Hematopoietic multipotent progenitor cell treated with erythropoietin and hydrocortisone succinate and interleukin-3 and kit ligand, for 6 days (in vitro differentiated cells): ENCODE data around the gene MKI67.
A peak's percentile ranks its signal among the peaks of the same experiment; 100 is the strongest.
"Not testable (repeated sequence)": the region's sequence is repeated elsewhere in the genome, so short reads cannot be mapped to it uniquely, and the experiment has no call there.

ENCODE experiments used
- DNase-seq: peaks from one replicate; pipeline ENCODE4 v3.0.0-alpha.2; 2015

MKI67 gene

GRCh38 chr10:128147669-128148068 lies 21.4 kb upstream of the MKI67 start:
- DNase-seq, result no peak

- no peak for DNase-seq
Measured at GRCh38 chr10:128147064-128147463, 20.8 kb upstream of the MKI67 start.

- peak; percentile 42 for DNase-seq
Measured at GRCh38 chr10:128144547-128144946, 18.3 kb upstream of the MKI67 start.

DNA sequence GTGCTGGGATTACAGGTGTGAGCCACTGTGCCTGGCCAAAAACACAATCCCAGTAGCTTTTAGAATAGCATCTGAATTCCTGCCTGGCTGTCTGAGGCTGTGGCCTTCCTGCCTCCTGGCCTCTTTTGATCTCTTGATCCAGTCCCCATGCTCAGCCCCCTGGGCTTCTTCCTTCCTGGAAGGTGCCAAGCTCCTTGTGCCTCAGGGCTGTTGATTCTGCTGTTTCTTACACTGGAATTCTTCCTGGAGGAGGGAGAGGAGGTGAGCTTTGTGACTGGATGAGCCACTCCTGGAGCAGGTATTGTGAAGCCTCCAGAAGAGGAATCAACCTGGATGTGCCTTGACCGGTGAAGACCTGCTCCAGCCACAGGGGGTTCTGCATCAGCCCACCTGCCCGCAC lies 17.3 kb upstream of the MKI67 start:
- DNase-seq, result no peak

DNA sequence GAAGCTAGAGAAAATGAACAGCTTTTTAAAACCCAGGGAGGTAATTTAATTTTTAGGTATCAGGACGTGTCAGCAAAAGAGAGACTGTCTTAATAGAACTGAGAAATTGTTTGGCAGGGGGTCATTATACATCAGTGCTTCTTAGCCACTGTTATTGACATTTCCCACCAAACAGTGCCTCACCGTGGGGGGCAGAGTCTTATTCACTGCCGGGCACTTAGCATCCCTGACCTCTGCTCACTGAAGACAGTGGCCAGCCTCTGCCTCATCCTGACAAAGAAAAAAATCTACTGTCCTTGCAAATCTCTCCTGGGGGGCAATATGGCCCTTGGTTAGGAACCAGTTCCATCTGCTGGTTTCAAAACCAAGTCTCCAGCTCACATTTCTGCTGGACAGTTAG lies 14.2 kb upstream of the MKI67 start:
- DNase-seq, result no peak

DNA sequence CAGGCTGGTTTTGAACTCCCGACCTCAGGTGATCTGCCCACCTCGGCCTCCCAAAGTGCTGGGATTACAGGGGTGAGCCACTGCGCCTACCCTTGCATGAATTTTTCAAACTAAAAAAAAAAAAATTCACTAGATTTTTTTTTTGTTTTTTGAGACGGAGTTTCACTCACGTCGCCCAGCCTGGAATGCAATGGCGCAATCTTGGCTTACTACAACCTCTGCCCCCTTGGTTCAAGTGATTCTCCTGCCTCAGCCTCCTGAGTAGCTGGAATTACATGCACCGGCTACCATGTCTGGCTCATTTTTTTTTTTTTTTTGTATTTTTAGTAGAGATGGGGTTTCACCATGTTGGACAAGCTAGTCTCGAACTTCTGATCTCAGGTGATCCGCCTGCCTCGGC lies 12.2 kb upstream of the MKI67 start:
- not testable (repeated sequence) for DNase-seq

DNA sequence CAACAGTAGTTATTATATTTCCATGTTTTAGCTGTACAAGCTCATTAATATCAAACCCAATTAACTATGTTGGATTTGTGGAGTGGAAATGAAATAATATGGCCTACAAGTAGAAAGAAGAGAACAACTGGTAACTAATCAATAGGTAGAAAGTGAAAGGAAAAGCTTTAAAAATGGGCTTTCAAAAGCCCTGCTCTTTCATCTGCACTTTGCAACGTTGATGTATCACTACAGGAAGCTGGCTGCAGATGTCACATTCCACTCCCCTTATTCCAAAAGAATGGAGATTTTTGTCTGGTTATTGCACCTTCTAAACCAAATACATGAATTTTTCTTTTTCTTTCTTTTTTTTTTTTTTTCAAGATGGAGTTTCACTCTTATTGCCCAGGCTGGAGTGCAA lies 11.7 kb upstream of the MKI67 start:
- no peak for DNase-seq

DNA sequence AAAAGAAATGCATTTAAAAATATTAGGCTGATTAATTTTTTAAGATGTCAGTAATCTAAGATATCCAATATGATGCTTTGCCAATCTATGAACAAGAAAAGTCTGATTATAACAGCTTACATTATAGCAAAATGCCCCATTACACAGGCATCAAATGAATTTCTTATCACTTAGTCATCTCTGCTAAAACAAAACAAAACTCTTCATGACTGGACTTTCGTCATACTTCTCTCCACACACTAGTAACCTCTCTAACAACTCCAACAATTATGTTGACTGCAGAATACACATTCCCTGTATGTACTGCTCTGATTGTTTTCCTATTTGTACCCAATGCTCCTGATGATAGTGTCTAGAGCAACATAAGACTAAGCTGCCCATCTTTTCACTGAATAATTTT lies 3.8 kb upstream of the MKI67 start:
- DNase-seq, result no peak

- no peak for DNase-seq
Measured at GRCh38 chr10:128128582-128128981, 2.4 kb upstream of the MKI67 start.

DNA sequence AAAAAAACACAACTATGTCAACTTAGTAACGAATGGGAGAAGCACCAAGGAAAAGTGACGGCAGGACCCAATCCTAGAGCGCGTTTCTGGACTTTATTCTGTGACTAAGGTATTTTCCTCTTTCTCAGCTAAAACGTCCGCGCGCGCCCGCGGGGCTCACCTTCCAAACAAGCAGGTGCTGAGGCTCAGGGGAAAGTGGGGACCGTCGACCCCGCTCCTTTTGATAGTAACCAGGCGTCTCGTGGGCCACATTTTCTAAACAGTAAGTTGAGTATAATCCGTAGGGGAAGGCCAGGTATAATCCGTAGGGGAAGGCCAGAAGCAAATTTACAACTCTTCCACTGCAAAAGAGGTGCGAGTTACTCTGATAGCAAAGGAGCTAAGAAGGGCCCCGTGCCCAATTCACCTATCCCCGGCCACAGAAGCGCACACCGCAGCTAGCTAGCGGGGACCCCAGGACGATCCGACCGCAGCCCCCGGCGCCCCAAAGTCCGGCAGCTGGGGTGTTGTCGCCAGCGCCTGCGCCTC lies 743 bp downstream of the MKI67 start:
- peak; percentile 29 for DNase-seq

- DNase-seq, result peak; percentile 31
Measured at GRCh38 chr10:128124813-128125403, 1.3 kb downstream of the MKI67 start.

DNA sequence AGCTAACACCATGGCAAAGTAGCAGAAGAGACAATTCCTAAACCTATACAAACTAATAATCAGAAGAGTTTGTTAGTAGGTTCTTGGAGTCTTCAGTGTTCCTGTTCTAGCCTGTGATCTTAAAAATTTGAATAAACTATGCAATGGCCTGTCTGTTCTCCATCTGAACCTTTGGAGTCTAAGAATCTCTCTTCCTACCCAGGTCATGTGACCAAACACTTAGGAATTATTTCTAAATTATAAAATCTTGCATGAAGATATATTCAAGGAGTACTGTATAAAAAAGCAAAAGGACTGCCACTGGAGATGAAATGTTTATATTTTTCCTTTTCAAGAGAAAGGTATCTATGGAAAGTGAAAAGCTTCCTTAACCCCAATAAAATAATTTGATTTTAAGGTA lies 2.4 kb downstream of the MKI67 start:
- DNase-seq, result no peak

GRCh38 chr10:128122931-128123330 lies 3.3 kb downstream of the MKI67 start:
- DNase-seq, result no peak

DNA sequence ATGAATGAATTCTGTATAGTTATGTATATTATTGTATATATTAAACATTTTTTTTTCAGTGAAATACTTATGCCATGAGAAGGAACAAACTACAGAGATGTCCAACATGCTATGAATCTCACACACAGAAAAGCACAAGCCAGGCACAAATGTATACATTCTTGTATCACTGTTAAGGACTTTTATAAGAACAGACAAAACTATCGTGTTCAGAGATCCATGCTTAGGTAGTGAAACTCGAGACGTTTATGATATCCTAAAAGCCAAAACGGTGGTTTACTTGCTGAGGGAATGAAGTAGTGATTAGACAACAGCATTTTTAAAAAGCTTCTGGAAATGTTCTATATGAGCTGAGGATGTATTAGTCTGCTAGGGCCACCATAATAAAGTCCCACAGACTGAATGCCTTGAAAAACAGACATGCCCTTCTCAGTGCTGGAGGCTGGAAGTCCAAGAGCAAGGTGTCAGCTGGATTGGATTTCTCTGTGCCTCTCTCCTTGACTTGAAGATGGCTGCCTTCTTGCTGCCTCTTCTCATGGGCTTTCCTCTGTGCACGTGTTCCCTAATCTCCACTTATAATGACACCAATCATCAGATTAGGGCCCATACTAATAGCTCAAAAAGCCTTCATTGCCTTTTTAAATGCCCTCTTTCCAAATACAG lies 4.3 kb downstream of the MKI67 start:
- DNase-seq, result no peak

GRCh38 chr10:128116851-128117615 lies 9.2 kb downstream of the MKI67 start:
- DNase-seq, result no peak

- DNase-seq, result no peak
Measured at GRCh38 chr10:128116187-128116586, 10.0 kb downstream of the MKI67 start.

DNA sequence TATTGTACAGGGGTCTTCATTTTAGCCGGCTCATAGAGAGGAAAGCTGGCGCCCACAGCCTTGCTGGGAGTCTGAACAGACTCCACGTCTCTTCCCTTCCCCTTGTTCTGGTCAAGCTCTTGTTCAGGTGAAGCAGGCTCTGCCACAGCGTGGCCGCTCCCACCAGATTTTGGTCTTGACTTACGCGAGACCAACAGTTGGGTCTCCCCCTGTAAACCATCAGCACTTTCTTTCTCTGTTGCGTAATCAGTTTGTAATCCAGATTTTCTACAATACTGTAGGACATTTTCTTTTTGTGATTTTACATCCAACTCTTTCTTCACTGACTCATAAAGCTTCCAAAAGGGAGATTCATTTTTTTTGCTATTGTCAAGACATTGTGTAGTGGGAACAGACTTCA lies 10.9 kb downstream of the MKI67 start:
- DNase-seq, result no peak

GRCh38 chr10:128114901-128115300 lies 11.3 kb downstream of the MKI67 start:
- no peak for DNase-seq

GRCh38 chr10:128113026-128113425 lies 13.2 kb downstream of the MKI67 start:
- no peak for DNase-seq

- no peak for DNase-seq
Measured at GRCh38 chr10:128111696-128112095, 14.5 kb downstream of the MKI67 start.

GRCh38 chr10:128110339-128110738 lies 15.9 kb downstream of the MKI67 start:
- no peak for DNase-seq

DNA sequence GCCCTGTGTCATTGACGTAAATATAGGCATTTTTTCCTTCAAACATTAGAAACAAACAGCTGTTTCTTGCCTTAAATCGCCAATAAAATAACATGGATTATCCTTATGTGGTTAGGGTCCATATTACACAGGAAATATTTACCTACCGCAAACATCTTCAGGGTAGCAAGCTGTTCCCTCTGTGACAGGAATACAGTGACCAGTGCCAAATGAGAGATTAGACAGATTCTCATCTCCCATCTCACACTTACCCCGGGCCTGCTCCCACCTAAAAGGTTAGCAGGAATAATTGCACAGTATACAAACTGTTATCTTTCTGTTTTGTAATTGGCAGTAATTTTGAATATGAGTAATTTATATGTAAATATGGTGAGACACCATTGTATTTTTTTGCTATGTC lies 16.5 kb downstream of the MKI67 start:
- DNase-seq, result no peak

- DNase-seq, result no peak
Measured at GRCh38 chr10:128105383-128105782, 20.8 kb downstream of the MKI67 start.

DNA sequence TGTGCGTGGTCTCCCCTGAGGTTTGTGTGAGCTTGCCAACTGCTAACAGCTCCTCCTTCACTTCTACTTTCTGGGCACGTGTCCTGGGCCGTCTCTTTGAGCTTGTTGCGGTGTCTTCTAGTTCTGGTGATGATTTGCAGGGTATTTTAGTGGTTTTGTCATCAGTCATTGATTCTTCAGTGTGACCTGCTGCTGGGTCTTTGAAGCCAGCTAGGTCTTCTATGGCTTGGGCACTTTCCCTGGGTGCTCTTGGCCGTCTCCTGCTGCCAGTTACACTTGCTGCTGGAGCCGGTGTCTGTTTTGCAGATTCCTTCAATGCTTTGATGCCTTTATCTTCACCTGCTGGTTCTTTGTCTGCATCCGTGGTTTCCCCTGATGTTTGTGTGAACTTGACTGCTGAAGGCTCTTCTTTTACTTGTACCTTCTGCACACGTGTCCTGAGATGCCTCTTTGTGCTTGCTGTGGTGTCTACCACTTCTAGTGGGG lies 23.0 kb downstream of the MKI67 start:
- no peak for DNase-seq
